ENCODE data around the gene UFD1.

Gene UFD1

DNA sequence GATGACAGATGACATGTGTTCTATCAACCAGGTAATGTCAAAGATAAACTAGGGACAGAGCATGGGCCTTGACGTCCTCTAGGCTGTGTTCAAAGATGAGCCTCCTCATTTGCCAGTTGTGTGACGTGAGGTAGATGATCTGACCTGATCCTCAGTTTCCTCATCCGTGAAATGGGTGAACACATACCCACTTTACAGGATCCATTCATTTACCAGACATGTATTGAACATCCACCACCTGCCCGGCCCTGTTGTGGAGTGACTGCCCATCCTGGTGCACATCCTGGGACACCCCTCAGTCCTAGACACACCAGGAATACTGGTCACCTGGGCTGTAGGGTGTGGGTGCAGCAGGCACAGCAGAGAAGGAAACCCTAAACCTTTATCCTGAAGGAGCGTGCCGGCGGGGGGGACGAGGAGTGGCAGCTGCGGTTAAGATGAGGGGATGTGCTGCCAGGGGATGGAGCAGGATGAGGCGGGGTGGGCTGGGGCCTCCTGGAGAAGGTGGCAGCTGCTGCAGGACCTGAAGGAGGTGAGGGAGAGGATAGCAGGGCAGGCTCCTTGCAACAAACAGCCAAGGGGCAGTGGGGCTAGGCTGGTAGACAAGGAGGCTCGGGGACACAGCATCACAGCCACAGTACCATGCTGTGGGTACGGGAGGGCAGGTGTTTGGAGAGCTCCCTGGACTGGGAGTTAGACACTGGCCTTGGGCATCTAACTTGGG is 36.8 kb upstream of the UFD1 start:
- no peak for DNase-seq

DNA sequence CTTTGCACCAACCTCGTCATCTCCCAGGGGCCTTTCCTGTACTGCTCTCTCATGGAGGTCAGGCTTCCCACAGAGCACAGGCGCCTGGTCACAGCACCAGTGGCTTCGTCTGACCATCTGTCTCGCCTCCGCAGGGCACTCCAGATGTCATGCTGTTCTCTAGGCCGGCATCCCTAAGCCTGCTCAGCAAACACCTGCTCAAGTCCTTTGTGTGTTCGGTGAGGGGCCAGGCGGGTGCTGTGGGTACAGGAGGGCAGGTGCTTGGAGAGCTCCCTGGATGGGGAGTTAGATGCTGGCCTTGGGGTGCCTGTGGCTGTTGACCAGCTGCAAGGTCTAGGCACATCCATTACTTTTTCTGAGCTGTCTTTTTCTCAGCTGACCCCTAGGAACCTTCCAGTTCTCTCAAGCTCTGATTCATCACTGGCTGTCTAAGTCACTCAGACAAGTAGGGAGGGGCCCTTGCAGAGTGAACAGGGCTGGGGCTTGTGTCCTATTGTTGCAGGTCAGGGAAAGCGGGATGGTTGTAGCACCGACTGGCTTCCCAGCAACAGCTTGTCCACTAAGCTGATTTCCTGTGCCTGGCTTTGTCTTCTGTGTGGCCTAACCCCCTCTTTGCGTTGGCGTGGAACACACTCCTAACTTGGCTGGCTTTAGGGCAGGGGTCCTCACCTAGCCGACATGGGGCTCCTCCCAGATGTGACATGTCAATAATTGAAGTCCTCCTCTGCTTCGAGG is 36.0 kb upstream of the UFD1 start:
- no peak for DNase-seq

DNA sequence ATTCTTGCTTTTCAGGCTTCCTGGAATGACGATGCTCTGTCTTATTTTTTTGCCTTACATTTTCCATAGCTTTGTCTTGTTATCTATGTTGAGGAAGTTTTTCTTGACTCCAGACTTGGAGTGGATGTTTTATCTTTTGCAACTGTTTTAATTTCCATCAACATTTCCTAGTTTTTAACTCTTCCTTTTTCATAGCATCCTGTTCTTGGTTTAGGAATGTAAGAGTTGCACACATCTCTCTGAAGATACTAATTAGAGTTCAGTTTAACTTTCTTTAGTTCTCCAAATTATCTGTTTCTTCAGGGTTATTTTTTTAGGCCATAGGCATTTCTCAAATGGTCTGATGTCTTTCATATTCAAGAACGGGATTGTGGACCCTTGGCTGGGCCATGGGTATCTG is 34.8 kb upstream of the UFD1 start:
- DNase-seq = no peak

DNA sequence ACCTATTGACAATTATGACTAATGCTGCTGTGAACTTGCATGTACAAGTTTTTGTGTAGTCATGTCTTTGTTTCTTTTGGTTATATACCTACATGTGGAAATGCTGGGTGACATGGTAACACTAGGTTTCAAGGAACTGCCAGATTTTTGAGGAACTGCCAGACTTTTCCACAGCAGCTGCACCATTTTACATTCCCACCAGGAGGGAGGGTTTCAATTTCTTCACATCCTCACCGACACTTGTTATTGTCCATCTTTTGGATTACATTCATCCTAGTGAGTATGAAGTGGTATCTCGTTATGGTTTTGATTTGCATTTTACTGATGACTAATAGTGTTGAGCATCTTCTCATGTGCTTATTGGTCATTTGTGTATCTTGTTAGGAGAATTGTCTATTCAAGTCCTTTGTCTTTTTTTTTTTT is 31.9 kb upstream of the UFD1 start:
- no peak for DNase-seq

DNA sequence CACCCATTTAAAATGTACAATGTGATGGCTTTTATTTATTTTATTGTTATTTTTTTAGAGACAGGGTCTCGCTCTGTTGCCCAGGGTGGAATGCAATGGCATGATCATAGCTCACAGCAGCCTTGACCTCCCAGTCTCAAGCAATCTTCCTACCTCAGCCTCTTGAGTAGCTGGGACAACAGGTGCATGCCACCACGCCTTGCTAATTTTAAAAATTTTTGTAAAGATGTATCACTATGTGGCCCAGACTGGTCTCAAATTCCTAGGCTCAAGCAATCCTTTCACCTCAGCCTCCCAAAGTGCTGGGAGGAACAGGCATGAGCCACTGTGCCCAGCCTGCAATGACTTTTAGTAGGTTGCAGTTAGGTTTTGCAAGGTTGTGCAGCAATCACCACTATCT is 30.9 kb upstream of the UFD1 start:
- DNase-seq = no peak

DNA sequence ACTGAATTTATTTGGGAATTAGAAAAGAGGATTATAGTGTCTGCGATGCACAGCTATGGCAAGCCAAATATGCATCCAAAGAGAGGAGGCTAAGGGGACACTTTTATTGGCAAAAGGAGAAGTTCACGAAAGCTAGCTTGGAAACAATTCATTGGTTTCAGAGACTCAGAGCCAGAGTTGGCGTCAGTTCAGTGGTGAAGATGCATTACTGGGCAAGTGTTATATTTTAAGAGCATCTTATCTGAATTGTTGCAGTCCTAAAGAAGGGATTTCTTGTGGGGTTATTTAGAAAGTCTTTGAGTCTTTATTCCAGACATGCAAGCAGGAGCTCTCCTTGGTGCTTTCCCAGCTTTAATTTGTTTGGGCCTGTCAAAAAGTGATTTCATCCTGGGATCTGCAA is 30.2 kb upstream of the UFD1 start:
- DNase-seq = no peak

DNA sequence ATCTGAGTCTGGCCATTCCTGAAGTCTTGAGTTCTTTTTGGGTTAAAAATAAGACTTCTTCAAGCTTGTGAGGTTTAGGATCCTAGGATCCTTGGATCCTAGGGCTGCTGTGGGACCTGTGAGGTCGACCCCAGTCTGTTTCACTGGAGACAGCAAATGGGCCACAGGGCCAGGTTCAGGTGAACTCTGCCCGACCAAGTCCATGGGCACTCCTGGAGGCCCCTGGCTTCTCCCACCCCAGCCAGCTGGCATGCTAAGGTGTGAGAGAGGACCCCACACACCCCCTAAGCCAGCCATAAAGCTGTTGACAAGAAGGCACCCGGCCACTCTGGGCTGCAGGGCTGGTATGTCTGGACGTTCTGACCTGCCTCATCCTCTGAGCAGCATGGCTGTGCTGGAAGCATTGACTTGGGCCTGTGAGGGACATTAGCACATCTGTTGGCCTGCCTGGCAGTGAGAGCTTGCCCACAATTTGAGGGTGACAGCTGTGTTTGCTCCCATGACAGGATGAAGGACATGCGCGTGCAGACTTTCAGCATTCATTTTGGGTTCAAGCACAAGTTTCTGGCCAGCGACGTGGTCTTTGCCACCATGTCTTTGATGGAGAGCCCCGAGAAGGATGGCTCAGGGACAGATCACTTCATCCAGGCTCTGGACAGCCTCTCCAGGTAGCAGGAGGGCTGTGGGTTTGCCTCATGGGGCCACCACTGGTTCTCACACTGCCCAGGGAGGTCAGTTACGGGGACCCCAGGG is 29.2 kb upstream of the UFD1 start:
- DNase-seq = no peak

DNA sequence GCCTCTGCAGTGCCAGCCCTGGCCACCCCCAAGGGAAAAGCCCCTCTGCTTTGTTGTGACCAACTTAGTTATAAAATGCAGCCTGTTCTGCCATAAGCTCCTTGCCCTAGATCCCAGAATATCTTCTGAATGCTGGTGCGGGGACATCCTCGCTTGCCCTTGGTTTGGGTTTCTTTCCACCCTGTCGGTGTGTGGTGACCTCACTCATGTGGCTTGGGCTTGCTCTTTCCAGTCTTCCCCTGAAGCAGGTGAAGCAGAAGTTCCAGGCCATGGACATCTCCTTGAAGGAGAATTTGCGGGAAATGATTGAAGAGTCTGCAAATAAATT is 28.5 kb upstream of the UFD1 start:
- no peak for DNase-seq

DNA sequence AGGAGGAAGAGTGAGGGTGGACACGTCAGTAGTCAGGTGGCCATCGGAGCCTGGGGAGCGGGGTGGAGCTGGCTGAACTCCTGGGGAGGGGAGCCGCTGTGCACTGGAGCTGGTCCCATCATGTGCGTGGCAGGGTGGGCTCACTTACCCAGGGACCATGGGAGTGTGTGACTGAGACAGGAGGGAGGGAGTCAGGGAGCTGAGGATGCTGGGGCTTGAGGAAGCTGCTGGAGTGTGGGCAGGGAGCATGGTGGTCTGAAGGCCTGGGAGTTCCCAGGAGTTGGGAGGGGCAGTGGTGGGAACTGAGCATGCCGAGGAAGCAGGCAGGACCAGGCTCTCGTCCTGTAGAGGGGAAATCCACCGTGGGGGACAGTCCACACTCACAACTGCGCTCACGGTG is 27.2 kb upstream of the UFD1 start:
- no peak for DNase-seq

DNA sequence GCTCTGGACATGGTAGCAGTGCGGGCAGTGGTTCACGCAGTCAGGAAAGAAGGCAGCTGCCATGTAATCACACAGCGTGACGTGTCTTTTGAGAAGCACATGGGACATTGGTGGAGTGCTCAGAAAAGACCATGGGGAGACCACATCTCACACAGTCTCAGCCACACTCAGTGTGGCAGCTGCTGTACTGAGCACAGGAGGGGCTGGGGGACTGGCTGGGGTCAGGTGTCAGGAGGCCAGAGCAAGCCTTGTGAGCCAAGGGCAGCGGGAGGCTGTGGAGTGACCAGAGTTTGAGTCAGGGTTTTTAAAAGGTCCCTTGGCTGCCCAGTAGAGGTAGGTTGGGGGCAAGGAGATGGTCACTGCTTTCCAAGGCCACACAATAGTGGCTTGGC is 26.7 kb upstream of the UFD1 start:
- DNase-seq = no peak

DNA sequence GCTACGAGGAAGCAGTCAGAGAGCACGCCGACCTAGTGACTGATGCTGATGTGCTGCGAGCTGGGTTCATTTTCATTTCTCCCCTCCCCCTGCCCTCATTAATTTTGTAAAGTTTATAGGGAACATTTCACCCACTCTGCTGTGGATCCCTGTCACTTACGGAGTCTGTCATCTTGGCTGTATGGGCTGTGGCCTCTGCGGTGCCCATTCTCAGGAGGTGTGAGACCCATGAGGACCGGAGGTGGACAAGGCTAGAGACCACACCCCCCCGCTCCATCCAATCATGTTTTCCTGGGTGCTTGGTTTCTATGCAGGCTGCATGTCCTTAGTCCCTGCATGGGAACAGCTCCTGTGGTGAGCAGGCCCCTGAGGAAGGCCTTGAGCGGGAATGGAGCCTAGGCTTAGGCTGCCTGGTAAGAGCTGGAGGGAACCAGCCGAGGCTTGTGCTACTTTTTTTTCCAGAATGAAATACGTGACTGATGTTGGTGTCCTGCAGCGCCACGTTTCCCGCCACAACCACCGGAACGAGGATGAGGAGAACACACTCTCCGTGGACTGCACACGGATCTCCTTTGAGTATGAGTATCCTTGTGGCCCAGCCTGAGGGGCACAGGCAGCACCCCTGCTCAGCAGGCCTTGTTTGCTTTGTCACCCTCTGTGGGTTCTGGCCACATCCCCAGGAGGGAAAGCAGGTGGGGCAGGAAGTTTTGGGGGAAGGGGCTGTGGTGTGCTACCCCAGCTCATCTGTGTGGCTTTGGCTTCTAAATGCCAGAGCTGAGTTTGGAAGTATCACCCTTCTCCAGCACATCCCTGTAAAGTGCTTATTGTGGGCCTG is 26.1 kb upstream of the UFD1 start:
- DNase-seq = no peak

DNA sequence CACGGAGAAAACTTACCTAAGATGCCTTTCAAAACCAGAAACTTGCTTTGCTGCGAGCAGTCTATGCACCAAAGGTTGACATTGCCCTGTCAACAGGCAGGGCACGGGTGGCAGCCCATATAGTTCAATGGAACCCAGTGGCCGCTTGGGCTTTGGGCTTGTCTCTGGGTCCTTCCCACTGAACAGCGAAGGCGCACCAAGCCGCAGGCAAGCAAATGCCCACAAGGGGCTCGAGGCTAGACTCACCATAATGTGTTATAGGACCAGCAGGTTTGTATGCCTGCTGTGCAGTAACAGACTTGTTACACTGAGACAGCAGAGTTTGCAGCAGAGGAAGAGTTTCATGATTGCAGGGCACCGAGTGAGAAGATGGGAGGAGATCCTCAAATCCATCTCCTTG is 24.9 kb upstream of the UFD1 start:
- no peak for DNase-seq

DNA sequence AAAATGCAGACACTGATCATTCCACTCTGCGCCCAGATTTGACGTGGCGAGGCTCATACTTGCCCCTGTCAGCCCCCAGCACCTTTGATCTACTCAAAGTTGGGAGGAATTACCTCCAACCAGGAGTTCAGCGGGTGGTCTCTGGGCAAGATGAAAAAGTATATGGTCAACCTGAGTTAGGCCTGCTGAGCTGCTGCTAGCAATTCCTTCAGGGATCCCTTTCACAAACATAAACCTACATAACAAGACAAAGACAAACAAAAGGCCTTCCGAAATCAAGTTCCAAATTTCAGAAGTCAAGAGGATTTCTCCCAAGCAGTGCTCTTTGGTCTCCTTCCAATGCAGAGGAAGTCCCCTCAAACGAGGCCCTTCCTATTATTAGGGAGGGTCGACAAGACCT is 24.4 kb upstream of the UFD1 start:
- DNase-seq = no peak

DNA sequence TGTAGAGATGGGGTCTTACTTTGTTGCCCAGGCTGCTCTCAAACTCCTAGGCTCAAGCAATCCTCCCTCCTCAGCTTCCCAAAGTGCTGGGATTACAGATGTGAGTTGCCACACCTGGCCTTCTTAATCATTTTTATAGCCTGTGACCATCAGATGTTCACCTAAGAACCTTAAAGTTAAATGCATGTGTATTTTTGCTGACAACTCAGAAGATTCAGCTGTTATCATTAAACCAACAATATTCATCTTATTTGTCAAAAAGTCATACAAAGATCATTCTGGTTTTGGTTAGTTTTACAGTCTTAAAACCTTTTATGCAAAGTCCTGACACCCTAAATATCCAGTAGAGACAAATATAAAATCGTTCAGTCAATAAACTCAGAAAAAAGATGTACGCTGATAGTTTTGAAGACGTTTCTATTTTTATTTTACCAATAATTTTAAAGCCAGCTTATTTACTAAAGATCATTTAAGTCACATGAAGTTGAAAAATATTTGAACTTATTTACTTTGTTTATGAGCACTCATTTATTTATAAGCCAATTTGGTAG is 23.0 kb upstream of the UFD1 start:
- DNase-seq = no peak

DNA sequence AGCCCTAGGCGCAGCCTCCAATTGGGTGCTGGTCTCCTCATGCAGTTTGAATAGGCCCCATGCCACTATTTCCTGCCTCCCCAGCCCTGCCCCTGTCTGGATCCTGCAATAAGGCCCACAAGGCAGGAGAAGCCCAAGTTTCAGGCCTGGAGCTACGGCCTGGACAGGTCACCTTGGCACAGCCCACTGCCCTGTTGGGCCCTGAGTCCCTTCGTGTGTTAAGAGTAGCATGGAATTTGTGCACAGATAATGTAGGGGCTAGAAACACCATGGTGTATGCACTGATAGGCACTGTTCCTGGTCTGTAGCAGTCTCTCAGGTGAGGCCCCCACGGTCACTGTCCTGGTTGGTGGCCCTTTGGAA is 20.9 kb upstream of the UFD1 start:
- no peak for DNase-seq

DNA sequence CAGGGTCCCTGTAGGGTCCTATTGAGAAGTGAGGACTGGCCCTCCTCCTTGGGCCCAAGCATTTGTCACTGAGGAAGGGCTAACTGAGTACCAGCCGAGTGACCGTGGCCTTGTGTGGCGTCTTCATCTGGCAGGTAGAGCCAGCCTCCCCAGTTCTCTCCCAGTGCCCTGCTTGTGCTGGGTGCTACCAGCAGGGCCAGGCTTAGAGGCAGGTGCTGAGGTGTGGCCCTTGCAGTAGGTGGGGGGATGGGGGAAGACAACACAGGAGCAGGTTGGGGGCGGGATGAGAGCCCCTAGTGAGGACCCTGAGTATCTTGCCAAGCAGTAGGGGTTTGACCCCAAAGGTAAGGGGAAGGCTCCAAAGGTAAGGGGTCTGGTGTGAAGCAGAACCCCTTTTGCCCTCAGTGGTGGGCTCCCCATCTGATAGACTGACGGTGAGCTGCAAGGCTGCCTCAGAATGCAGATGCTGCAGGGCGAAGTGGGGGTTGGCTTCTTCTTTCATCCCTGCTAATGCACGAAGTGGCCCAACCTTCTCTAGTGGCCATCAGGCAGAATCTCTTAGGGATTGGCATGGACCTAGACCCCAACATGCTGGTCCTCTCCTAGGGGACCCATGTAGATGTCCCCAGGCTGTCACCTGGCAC is 20.4 kb upstream of the UFD1 start:
- DNase-seq = no peak

DNA sequence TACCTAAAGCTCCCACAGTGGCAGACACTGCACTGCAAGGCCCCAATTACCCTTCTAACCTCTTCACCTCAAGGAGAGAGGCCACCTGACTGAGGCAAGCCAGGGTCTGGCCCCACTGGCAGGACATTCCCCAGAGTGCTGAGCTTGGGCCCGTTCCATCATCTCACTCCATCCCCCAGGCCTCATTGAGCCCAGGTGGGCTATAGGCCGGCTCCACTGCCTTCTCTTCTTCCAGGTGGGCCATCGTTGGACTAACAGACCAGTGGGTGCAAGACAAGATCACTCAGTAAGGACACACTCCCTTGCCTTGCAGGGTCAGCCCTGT is 19.8 kb upstream of the UFD1 start:
- no peak for DNase-seq

DNA sequence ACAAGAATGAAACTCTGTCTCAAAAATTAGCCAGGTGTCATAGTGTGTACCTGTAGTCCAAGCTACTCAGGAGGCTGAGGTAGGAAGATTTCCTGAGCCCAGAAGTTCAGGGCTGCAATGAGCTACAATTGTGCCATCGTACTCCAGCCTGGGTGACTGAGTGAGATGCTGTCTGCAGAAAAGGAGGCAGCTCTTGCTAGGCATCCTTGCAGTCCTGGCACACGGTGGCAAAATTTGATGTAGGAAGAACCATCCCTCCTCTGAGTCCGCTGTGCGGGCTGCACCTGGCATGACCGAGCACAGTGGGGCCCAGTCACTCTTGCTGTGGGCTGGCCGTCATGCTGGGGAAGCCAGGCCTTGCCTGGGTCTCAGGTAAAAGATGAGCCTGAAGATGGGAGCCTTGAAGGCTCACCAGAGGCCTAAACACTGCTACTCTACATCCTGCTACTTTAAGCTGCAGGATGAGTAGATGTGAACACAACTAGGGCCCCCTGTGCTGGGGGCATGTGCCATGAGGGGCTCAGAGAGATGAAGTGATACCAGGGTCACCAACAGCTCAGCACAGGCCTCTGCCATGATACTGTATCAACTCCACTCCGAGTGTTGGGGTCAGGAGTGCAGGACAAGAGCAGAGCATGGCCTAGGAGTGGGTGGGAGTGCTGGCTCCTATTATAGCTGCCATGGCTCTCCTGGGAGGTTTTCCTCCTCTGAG is 19.3 kb upstream of the UFD1 start:
- no peak for DNase-seq

DNA sequence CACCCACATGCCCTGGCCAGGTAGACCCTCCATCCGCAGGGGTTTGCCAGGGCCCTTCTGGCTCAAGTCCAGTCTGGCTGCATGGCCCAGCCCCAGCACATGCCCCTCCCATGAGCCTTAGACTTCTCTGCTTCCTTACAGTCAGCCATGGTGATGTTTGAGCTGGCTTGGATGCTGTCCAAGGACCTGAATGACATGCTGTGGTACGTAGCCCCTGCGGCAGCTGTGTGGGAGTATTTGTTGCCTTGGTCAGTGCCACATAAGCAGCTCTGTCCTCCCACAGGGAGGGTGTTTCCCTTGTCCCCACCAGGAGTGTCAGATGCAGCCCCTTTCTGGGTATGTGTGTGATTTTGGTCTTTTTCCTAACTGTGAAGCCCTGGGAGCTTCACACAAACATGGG is 18.3 kb upstream of the UFD1 start:
- no peak for DNase-seq

DNA sequence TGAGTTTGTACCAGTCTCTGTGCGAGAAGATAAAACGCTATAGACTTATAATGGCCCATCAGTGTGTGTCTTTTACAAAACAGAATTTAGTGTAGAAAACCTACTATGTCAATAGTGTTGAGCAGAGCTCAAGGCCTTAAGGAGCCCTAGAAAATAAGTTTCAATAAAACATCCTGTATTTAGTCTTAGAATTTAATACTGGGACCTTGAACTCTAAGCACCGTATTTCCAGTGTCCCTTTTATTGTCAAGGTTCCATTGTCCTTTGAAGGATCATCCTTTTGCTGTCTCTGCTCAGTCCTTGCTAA is 17.3 kb upstream of the UFD1 start:
- DNase-seq = no peak

DNA sequence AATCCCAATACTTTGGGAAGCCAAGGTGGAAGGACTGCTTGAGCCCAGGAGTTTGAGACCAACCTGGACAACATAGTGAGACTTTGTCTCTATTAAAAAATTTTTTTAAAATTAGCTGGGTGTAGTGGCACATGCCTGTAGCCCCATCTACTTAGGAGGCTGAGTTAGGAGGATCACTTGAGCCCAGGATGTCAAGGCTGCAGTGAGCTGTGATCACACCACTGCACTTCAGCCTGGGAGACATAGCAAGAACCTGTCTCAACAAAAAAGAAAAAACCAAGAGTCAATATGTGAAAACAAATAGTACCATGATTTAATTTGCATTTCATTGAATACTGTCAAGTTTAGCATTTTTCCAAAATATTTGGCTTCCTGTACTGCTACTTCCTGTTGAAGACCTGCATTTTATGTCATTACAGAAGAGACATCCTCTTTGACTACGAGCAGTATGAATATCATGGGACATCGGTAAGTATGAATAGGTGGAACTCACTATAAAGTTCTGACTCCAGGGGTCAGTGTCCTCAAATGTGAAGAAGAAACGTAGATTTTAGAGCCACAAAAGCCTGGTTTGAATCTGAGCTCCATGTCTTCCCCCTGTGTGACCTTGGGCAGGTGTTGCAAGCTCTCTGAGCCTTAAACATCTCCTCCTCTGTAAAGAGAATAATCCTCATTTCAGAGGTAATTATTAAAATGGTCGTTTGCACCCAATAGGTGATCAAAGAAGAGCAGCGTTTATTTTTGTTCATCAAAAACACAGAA is 16.8 kb upstream of the UFD1 start:
- no peak for DNase-seq

Data from activated CD4-positive, alpha-beta T cell treated with anti-CD3 and anti-CD28 coated beads for 1 hour (primary cell).